GM21390 (cell line): Measurements from ENCODE around the gene IMPA2.
"Not testable (repeated sequence)": the region's sequence is repeated elsewhere in the genome, so short reads cannot be mapped to it uniquely, and the experiment has no call there.

Experiments
- ATAC-seq: cut with Tn5 transposase; IDR thresholded peaks from one replicate; pipeline ENCODE4 v1.9.1; 2021; ENCODE audit not compliant: unreplicated experiment

Gene IMPA2

DNA sequence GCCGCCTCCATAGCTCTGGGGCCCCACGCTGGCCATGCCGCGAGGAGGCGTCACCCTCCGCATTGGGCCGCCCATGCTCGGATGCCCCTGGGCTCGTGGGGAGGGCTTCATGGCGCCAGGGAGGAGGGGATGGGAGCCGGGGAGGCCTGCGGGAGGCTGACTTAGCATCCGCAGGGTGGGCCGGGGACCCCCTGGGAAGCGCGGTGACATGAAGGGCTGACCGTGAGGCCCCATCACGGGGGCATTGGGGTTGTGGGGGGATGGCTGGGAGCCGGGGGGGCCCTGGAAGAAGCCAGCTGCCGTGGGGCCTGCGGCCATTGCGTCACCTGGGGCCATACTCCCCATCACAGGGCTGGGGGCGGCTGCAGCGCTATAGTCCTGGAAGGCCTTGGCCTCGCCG, 86.4 kb downstream of the IMPA2 start:
- ATAC-seq: no peak

DNA sequence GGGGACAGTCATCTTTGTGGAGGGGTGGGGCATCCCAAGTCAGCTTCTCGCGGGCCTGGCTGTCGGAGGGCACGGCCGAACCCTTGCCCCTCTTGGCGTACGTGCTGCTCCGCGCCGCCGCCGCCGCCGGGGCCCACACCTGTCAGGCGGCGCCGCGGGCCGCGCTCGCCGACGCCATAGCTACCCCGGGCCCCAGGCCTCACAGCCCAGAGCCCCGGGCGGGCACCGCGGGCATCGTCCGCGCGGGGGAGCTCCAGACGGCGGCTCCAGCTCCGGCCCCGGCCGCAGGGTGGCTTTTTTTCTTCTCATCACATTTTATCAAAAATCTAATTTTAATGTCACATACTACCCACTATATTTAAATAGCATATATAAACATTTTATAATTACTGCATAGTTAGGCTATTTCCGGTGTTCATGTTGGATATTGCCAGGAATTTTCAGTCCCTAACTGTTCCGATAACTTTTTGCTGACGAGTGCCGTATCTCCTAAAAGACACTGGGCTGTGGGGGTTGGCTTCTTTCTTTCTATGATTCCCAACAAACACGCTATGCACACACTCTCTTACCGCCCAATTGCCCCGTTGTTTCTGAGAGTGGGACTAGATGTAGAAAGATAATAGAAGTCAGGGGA, 87.1 kb downstream of the IMPA2 start:
- ATAC-seq: not testable (repeated sequence)

DNA sequence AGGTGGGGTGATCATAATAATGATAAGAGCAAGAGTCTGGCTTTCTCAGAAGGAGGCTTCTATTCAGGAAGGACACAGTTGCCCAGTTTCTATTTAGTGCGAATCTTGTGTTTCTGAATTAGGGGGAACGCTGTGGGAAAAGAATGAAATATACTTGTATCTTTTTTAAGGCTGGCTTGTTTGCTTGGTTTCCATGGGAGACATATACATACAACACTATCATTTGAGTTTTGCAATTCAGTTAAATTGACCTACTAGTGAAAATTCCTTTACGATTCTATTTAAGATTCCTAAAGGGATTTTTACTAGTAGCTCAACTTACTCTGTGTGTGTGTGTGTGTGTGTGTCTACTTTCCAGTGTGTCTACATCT, 87.6 kb downstream of the IMPA2 start:
- no peak for ATAC-seq

DNA sequence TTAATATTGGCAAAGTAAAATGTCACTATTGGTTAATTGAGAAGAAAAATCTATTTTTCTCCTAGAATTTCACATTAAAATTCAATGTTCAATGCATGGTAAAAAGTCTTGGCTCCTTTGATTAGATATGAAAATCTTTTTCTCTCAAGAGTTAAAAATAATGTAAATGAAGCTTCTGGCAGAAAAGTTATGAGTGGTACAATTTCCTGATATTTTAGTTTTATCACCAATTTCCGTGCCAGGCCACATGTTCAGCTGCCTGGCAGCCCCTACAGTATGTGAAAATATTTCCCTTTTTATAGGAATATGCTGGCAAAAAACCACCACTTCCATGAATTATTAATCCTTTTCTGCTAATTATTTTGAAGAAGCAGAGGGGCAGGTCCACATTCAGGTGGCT, 89.8 kb downstream of the IMPA2 start:
- ATAC-seq: not testable (repeated sequence)

DNA sequence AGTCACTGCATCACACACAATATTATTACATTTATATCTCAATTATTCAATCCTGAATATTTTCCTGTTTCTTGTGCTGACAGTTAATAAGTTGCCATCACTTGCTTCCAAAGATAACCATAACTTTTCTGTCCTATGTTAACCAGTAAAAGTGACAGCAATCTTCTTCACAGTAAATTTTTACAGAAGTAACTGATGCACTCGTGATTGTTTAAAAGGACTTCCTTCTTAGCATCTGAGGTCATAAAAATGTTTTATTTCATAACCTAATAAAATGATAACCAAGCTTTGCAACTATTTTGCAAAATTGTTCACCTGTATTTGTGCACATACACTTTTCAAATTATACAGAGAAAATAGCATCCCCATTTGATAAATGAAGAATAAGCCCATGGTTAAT, 91.7 kb downstream of the IMPA2 start:
- no peak for ATAC-seq

DNA sequence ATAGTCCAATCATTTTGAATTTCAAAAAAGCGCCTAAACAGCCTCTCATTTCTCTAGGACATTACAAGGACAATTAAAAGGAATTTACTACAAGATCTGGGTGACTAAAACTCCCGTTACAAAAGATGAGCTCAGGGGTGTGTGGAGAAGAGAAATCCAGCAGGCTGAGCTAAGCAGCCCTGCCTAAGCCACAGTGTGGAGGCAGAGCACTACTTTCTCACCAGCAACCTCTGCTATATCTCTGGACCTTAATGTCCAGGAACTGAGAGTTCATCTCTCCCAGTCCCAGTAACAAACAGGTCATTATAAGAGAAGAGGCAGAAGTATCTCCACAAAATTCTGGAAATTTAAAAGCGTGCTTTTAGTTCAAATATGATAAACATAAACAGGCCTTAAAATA, 93.4 kb downstream of the IMPA2 start:
- no peak for ATAC-seq

DNA sequence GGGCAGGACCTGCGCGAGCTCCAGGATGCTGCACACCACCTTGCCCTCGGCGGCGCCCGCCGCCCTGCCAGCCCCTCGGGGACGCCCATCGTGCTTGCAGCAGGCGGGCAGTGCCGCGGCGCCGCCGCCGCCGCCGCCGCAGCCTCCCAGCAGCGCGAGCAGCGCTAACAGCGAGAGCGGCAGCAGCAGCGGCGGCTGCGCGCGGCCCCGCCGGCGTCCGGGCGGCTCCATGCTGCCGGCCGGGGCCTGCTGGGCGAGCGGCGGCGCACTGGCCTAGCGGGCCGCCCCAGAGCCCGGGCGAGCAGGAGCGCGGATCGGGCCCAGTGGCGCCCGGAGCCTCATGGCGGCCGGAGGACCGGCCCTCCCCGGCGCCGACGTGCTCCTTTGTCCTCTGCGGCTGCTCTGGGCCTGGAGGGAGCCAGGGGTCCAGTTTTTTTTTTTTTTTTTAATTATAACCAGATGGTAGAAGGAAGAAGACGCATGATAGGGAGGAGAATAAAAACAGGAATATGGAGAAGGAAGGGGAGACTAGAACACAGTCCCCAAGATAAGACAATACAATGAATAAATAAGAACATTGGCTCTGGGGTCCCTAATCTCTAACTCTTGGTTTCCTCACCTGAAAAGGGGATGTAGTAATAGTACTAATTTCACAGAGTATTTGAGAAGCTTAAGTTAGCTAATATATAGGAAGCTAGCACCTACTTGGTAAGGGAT, 95.3 kb downstream of the IMPA2 start:
- no peak for ATAC-seq

DNA sequence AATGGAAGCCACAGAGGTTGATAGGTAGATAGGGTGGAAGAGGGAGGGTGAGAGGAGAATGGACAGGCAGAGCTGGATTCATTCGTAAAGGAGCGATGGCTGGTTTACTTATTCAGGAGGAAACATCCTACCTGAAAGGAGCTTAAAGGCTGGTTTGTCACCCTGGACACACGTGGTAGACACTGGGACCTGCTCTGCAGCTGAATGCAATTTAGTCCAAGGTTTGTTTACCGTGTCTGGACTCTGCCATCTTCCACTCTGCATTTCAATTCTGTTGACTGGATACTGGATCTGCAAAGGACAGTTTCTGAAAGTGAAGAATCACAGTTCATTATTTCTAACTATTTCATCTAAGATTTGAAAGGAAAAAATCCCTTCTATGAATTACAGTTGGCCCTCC, 96.7 kb downstream of the IMPA2 start:
- not testable (repeated sequence) for ATAC-seq

DNA sequence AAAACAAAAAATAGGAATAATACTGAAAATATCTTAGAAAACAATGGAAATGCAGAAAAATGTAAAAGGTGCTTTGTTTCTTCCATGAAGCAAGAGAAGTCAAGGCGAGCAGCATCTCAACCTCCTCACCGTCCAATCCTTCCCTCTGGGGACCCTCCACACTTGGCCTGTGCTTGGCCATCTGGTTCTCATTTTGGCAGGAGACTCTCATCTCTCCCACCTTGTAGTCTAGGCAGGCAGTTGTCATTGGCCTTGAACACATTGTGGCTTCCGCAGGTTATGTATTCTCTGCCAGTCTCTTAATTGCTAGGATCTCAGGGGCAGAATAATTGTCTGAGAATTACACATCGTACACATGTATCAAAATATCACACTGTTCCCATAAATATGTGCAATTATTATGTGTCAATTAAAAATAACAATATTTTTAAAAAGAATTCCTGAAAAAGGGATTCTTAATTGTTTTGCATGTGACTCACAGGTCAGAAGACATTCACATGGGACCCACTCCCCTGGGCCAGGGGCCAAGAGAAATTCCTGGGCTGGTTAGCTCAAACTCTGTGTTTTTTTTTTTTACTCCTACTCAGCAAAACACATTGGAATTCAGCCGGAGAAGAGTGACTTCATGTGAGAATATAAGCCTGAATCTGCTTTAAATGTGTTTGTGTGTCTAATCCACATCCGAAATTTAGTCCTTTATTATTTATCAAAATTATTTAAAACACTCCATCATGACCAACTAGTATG, 98.4 kb downstream of the IMPA2 start:
- no peak for ATAC-seq
